ENCODE measurements around the gene GJB2.

- TF ChIP-seq CSRNP3 (CRISPR knock-in tag; IDR thresholded peaks at IDR 0.05) (no peak), ISL1 (CRISPR knock-in tag; IDR thresholded peaks at IDR 0.05) (no peak), PATZ1 (CRISPR knock-in tag; IDR thresholded peaks at IDR 0.05; ENCODE audit: borderline replicate concordance) (no peak), RARB (CRISPR knock-in tag; IDR thresholded peaks at IDR 0.05) (no peak), ZFP30 (CRISPR knock-in tag; IDR thresholded peaks at IDR 0.05) (no peak), ARNTL (CRISPR knock-in tag; IDR thresholded peaks at IDR 0.05; ENCODE audit: borderline replicate concordance, low read depth) (no peak), TCF4 (CRISPR knock-in tag; IDR thresholded peaks at IDR 0.05; ENCODE audit: borderline replicate concordance) (no peak), OSR1 (CRISPR knock-in tag; IDR thresholded peaks at IDR 0.05) (no peak), ZC3H10 (CRISPR knock-in tag; IDR thresholded peaks at IDR 0.05) (no peak), PPARA (CRISPR knock-in tag; IDR thresholded peaks at IDR 0.05; ENCODE audit: borderline replicate concordance) (no peak), SNAI2 (CRISPR knock-in tag; IDR thresholded peaks at IDR 0.05) (no peak), ZNF565 (CRISPR knock-in tag; conservative IDR thresholded peaks at IDR 0.05; ENCODE audit: low read depth) (no peak)
Observed at GRCh38 chr13:20149762-20150161, 43.0 kb downstream of the GJB2 start.
